H1 (cell line): ENCODE results near the gene TMEM181. TPM values are rescaled to one million over a fixed set of nuclear protein-coding genes. Genes with fewer than 3 reads are reported as not detected.

ENCODE experiments used
- CTCF ChIA-PET: fragments of 300-600 bp; sonication (Branson Sonifier 250); formaldehyde crosslinking; loops from one replicate; lab custom pipeline; 2021; ENCODE audit not compliant: partially characterized antibody; lab: Charles Lee
- POLR2A ChIA-PET: fragments of 300-600 bp; sonication (Branson Sonifier 250); formaldehyde crosslinking; loops from one replicate; lab custom pipeline; 2021; ENCODE audit warnings: inconsistent platforms; ENCODE audit not compliant: partially characterized antibody; lab: Charles Lee
- DNase-seq, 2 experiments: peaks; one replicate each; pipeline versions ENCODE4 v3.0.0 to v3.0.0-alpha.2; 2010 to 2022; ENCODE audit warnings: low spot score in 2 of 2, low read depth in 1 of 2, mixed read lengths in 1 of 2
- FAIRE-seq: peaks from 2 replicates; lab custom pipeline; 2011; peaks lifted over from hg19 to GRCh38; lab: Jason Lieb, UNC
- H2AFZ ChIP-seq: 2 replicates; pipeline ENCODE4 v1.8.1; 2012; ENCODE audit warnings: low read length, inconsistent platforms
- H2AK5ac ChIP-seq: 2 replicates; pipeline ENCODE4 v1.6.1; 2013; ENCODE audit warnings: low read depth, low read length
- H2BK120ac ChIP-seq: replicated peaks from 2 replicates; pipeline ENCODE3; 2013; ENCODE audit warnings: low read depth, low read length, inconsistent platforms
- H2BK12ac ChIP-seq: 2 replicates; pipeline ENCODE4 v1.6.1; 2013; ENCODE audit warnings: low read depth, low read length
- H2BK15ac ChIP-seq: 2 replicates; pipeline ENCODE4 v1.6.1; 2013; ENCODE audit warnings: low read length
- H2BK20ac ChIP-seq: 2 replicates; pipeline ENCODE4 v1.6.1; 2013; ENCODE audit warnings: low read length
- H2BK5ac ChIP-seq: 2 replicates; pipeline ENCODE4 v1.6.1; 2013; ENCODE audit warnings: low read depth, low read length
- H3K14ac ChIP-seq: 2 replicates; pipeline ENCODE4 v1.6.1; 2013; ENCODE audit warnings: inconsistent platforms; ENCODE audit not compliant: insufficient read length
- H3K18ac ChIP-seq: 2 replicates; pipeline ENCODE4 v1.6.1; 2013; ENCODE audit warnings: low read length; ENCODE audit errors: extremely low read depth
- H3K23ac ChIP-seq: 2 replicates; pipeline ENCODE4 v1.6.1; 2013; ENCODE audit warnings: inconsistent platforms; ENCODE audit not compliant: insufficient read length
- H3K23me2 ChIP-seq: 2 replicates; pipeline ENCODE4 v1.6.1; 2013; ENCODE audit warnings: low read depth, low read length
- H3K27ac ChIP-seq: 2 replicates; pipeline ENCODE4 v1.6.1; 2011; ENCODE audit warnings: low read depth, low read length, inconsistent platforms
- H3K27me3 ChIP-seq, 4 experiments: replicated peaks in 1 of 4; 1 replicate in 1 of 4; 2 replicates in 3 of 4; pipeline versions ENCODE4 v1.6.1 to v1.8.1; 2011 to 2013; ENCODE audit warnings: low read length in 3 of 4, mild to moderate bottlenecking in 3 of 4, inconsistent platforms in 2 of 4, mixed read lengths in 2 of 4, moderate library complexity in 1 of 4; ENCODE audit not compliant: control insufficient read depth in 3 of 4, insufficient read depth in 3 of 4; ENCODE audit errors: extremely low read depth in 1 of 4
- H3K36me3 ChIP-seq, 4 experiments: 2 replicates each; pipeline versions ENCODE4 v1.6.1 to v1.8.1; 2011 to 2013; ENCODE audit warnings: mild to moderate bottlenecking in 4 of 4, low read length in 3 of 4, moderate library complexity in 2 of 4, control low read depth in 1 of 4, inconsistent platforms in 1 of 4; ENCODE audit not compliant: insufficient read depth in 4 of 4, control insufficient read depth in 2 of 4
- H3K4ac ChIP-seq: replicated peaks from 2 replicates; pipeline ENCODE3; 2013; ENCODE audit warnings: low read length, low read depth, mixed read lengths, inconsistent platforms; ENCODE audit not compliant: insufficient read length
- H3K4me1 ChIP-seq, 4 experiments: replicated peaks in 1 of 4; 1 replicate in 1 of 4; 2 replicates in 3 of 4; pipeline versions ENCODE4 v1.6.1 to v1.8.1; 2011 to 2013; ENCODE audit warnings: low read length in 3 of 4, inconsistent platforms in 2 of 4, mixed read lengths in 1 of 4; ENCODE audit not compliant: insufficient read depth in 4 of 4, control insufficient read depth in 3 of 4
- H3K4me2 ChIP-seq, 2 experiments: 2 replicates each; pipeline versions ENCODE4 v1.6.1 to v1.8.1; 2011 to 2013; ENCODE audit warnings: low read depth in 2 of 2, low read length in 2 of 2, control low read depth in 1 of 2, inconsistent platforms in 1 of 2, mild to moderate bottlenecking in 1 of 2; ENCODE audit not compliant: insufficient read depth in 1 of 2
- H3K4me3 ChIP-seq, 4 experiments: fragments of 200-600, 300-600 bp in 1 of 4; sonication (generic), shearing (Covaris generic), sonication (Bioruptor Twin) in 1 of 4; 2 replicates each; pipeline versions ENCODE4 v1.5.1 to v1.8.1; 2011 to 2016; ENCODE audit warnings: low read length in 4 of 4, low read depth in 3 of 4, control low read depth in 2 of 4, inconsistent platforms in 2 of 4, mild to moderate bottlenecking in 2 of 4, mixed read lengths in 1 of 4, moderate library complexity in 1 of 4; ENCODE audit not compliant: insufficient read depth in 2 of 4; ENCODE audit errors: extremely low read depth in 1 of 4
- H3K56ac ChIP-seq: replicated peaks from 2 replicates; pipeline ENCODE3; 2013; ENCODE audit warnings: low read depth, mild to moderate bottlenecking, mixed read lengths, low read length, inconsistent platforms; ENCODE audit not compliant: insufficient read length
- H3K79me1 ChIP-seq: 2 replicates; pipeline ENCODE4 v1.6.1; 2013; ENCODE audit warnings: low read depth, low read length, control low read depth
- H3K79me2 ChIP-seq, 2 experiments: 2 replicates each; pipeline versions ENCODE4 v1.6.1 to v1.8.1; 2012 to 2013; ENCODE audit warnings: low read length in 2 of 2, mild to moderate bottlenecking in 2 of 2, inconsistent platforms in 1 of 2; ENCODE audit not compliant: insufficient read depth in 2 of 2, control insufficient read depth in 1 of 2
- H3K9ac ChIP-seq, 4 experiments: replicated peaks in 1 of 4; 1 replicate in 1 of 4; 2 replicates in 3 of 4; pipeline versions ENCODE4 v1.6.1 to v1.8.1; 2011 to 2013; ENCODE audit warnings: low read depth in 3 of 4, low read length in 3 of 4, control low read depth in 2 of 4, mild to moderate bottlenecking in 2 of 4, moderate library complexity in 2 of 4, inconsistent platforms in 1 of 4; ENCODE audit errors: extremely low read depth in 1 of 4
- H3K9me3 ChIP-seq, 2 experiments: 2 replicates each; pipeline versions ENCODE4 v1.6.1 to v1.8.1; 2012 to 2013; ENCODE audit warnings: mild to moderate bottlenecking in 2 of 2, moderate library complexity in 2 of 2, control low read depth in 1 of 2, inconsistent platforms in 1 of 2, low read depth in 1 of 2, low read length in 1 of 2, mixed read lengths in 1 of 2; ENCODE audit not compliant: insufficient read depth in 2 of 2
- H4K20me1 ChIP-seq, 2 experiments: replicated peaks in 1 of 2; 2 replicates each; pipeline versions ENCODE3 to v1.8.1; 2011 to 2013; ENCODE audit warnings: inconsistent platforms in 2 of 2, low read length in 2 of 2, mild to moderate bottlenecking in 1 of 2; ENCODE audit not compliant: insufficient read depth in 2 of 2, control insufficient read depth in 1 of 2
- H4K5ac ChIP-seq: 2 replicates; pipeline ENCODE4 v1.6.1; 2013; ENCODE audit warnings: low read length, low read depth, mixed read lengths, inconsistent platforms; ENCODE audit not compliant: insufficient read length
- H4K8ac ChIP-seq: 2 replicates; pipeline ENCODE4 v1.8.0; 2013; ENCODE audit warnings: mild to moderate bottlenecking, moderate library complexity, low read length, inconsistent platforms; ENCODE audit not compliant: insufficient read depth; ENCODE audit errors: extremely low read depth
- H4K91ac ChIP-seq: replicated peaks from 2 replicates; pipeline ENCODE3; 2013; ENCODE audit warnings: low read length, mixed read lengths, inconsistent platforms; ENCODE audit not compliant: insufficient read length
- ASH2L ChIP-seq: fragments of 200-600, 300-600 bp; sonication (generic); IDR thresholded peaks from one replicate; pipeline ENCODE4 v1.7.1; 2017; ENCODE audit warnings: low read length
- EP300 ChIP-seq, 2 experiments: IDR thresholded peaks; 1 replicate in 1 of 2; 2 replicates in 1 of 2; pipeline ENCODE4 v1.6.1; 2011 to 2012; ENCODE audit warnings: low read depth in 2 of 2, low read length in 2 of 2, mild to moderate bottlenecking in 2 of 2, borderline replicate concordance in 1 of 2, inconsistent platforms in 1 of 2, moderate library complexity in 1 of 2
- JUND ChIP-seq: IDR thresholded peaks from 2 replicates; pipeline ENCODE4 v1.6.1; 2011; ENCODE audit warnings: mild to moderate bottlenecking, improper control_type of control experiment, low read length
- KDM4A ChIP-seq: IDR thresholded peaks from one replicate; pipeline ENCODE4 v1.7.1; 2012; ENCODE audit warnings: low read depth, mild to moderate bottlenecking, moderate library complexity, low read length, inconsistent platforms; ENCODE audit not compliant: severe bottlenecking
- SIN3A ChIP-seq, 2 experiments: IDR thresholded peaks in 1 of 2; conservative IDR thresholded peaks in 1 of 2; 2 replicates each; pipeline ENCODE4 v1.6.1; 2011 to 2012; ENCODE audit warnings: low read length in 2 of 2, improper control_type of control experiment in 1 of 2, low read depth in 1 of 2, mild to moderate bottlenecking in 1 of 2
- SP4 ChIP-seq: IDR thresholded peaks from 2 replicates; pipeline ENCODE4 v1.6.1; 2012; ENCODE audit warnings: low read length, inconsistent platforms
- SRF ChIP-seq: IDR thresholded peaks from 2 replicates; pipeline ENCODE4 v1.6.1; 2011; ENCODE audit warnings: mild to moderate bottlenecking, low read depth, low read length, moderate library complexity
- WGBS, 2 experiments: shearing (Covaris generic) in 1 of 2; methylation state at CpG; one replicate each; pipeline versions ENCODE4 v1.1.6 to v1.1.7; 2013 to 2015; ENCODE audit warnings: low lambda C conversion rate in 2 of 2, mixed read lengths in 2 of 2, inconsistent platforms in 1 of 2, low coverage in 1 of 2, missing lambda C conversion rate in 1 of 2; ENCODE audit not compliant: insufficient replicate concordance in 2 of 2, insufficient coverage in 1 of 2, insufficient read length in 1 of 2; ENCODE audit errors: extremely low coverage in 1 of 2, missing lambda C conversion rate in 1 of 2; 5-methylcytosine and 5-hydroxymethylcytosine counted together
- polyA plus RNA-seq, 7 experiments: library from polyadenylated mRNA; depleted of rRNA in 3 of 7; stranded (reverse) in 5 of 7; unstranded in 2 of 7; fragments of >200 nt in 5 of 7; fragments of 200-250 nt in 2 of 7; gene quantifications; 1 replicate in 5 of 7; 2 replicates in 1 of 7; 4 replicates in 1 of 7; pipeline versions ENCODE4 v1.2.1 to v1.2.3, GENCODE V29; 2011 to 2013; ENCODE audit warnings: missing spikeins in 2 of 7, mixed read lengths in 2 of 7
- total RNA-seq: library from RNA; stranded (reverse); fragmentation: NEBNext Ultra II Directional; extraction: Animal tissue kit (Norgen Biotek cat#: 25700); gene quantifications from 2 replicates; pipeline ENCODE4 v1.2.1, GENCODE V29; 2021
- TF ChIP-seq, protein P1 (sequence below): IDR thresholded peaks from 2 replicates; pipeline ENCODE4 v1.6.1; 2011; ENCODE audit warnings: low read length, improper control_type of control experiment

TMEM181 gene
- total and polyA plus RNA-seq, 2 of the 8 experiments (the other 6 are each of a cell fraction or from before 2014, with no cell fraction given), result 8.6 to 19.0 TPM

DNA sequence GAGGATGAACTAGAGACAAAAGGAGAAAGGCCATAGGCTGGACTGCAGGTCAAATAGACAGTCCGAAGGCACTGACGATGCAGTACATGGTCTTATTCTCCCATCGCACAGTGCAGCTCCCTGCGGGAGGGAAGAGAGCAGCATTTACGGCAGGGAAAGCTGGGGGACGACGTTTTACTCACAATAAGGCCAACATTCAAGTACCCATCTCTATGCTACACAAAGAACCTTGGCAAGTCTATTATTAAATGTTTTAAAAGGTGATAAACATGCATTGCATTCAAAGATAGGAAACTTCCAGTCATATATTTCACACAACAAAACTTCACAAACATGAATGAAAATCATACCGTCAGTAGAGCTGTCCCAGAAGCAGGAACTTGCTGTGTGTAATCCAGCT lies 76.9 kb downstream of the TMEM181 start:
- CTCF ChIA-PET, result interaction anchor here (1.0 to 1.5 kb wide), 3 partner anchors 23 to 422 kb away, joined by 3 to 4 read pairs (median 3); no protein-coding TSS in a partner anchor
- H2BK5ac ChIP-seq, result no peak overlapping the region
- H4K5ac ChIP-seq, result no peak overlapping the region
- H3K4me3 ChIP-seq, result no peak overlapping the region
- H3K27ac ChIP-seq, result no peak overlapping the region
- H3K18ac ChIP-seq, result no peak overlapping the region
- TF ChIP-seq SRF (no peak), ASH2L (no peak), JUND (no peak), SP4 (no peak), SIN3A (conservative IDR thresholded peaks at IDR 0.05 in 1 of 2, IDR thresholded peaks at IDR 0.05 in 1 of 2; ENCODE audit: low read depth in 1 of 2, low read length in 2 of 2) (no peak), EP300 (IDR thresholded peaks at IDR 0.05; ENCODE audit: borderline replicate concordance in 1 of 2, low read depth in 2 of 2, low read length in 2 of 2) (no peak), KDM4A (no peak)
- TF ChIP-seq, protein P1, sequence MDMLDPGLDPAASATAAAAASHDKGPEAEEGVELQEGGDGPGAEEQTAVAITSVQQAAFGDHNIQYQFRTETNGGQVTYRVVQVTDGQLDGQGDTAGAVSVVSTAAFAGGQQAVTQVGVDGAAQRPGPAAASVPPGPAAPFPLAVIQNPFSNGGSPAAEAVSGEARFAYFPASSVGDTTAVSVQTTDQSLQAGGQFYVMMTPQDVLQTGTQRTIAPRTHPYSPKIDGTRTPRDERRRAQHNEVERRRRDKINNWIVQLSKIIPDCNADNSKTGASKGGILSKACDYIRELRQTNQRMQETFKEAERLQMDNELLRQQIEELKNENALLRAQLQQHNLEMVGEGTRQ, result no peak
- DNase-seq (no peak), FAIRE-seq (no peak)
- no peaks in the 10 kb centered on the region for H3K23me2 ChIP-seq
- no peak overlapping the region for H3K14ac ChIP-seq
- no peak overlapping the region for H3K23ac ChIP-seq
- no peak overlapping the region for H2BK20ac ChIP-seq
- no peaks in the 10 kb centered on the region for H3K9me3 ChIP-seq
- peaks cover 0 to 31% (median 12%) of the 10 kb centered on the region in 4 experiments; a peak in 6 of 8 replicates for H3K36me3 ChIP-seq
- no peak overlapping the region for H2AK5ac ChIP-seq
- H4K8ac ChIP-seq, result no peak overlapping the region; the same call in 1 of the 2 replicates
- H2AFZ ChIP-seq, result no peak overlapping the region
- POLR2A ChIA-PET, result interaction anchor here (1.2 to 1.4 kb wide), 4 partner anchors 10 to 148 kb away, joined by 3 read pairs; no protein-coding TSS in a partner anchor
- H2BK12ac ChIP-seq, result no peak overlapping the region
- H3K27me3 ChIP-seq, result no peaks in the 10 kb centered on the region
- H4K91ac ChIP-seq, result no peak overlapping the region
- no peak overlapping the region for H3K56ac ChIP-seq
- no peak overlapping the region for H2BK120ac ChIP-seq
- H4K20me1 ChIP-seq, result peaks cover 4 to 6% of the 10 kb centered on the region in 2 experiments
- WGBS, 2 experiments, result 89% methylated on average over 8 of the region's 8 CpGs; no CpG with 5 or more reads in 1 of the 2 experiments
- no peak overlapping the region for H3K9ac ChIP-seq
- no peaks in the 10 kb centered on the region for H3K4me1 ChIP-seq
- H3K79me1 ChIP-seq, result peaks cover 2% of the 10 kb centered on the region
- H3K79me2 ChIP-seq, result 0 out of 4 replicates have a peak, but pooled peaks cover 0 to 3% of the 10 kb centered on the region in 2 experiments
- no peak overlapping the region for H3K4me2 ChIP-seq
- no peak overlapping the region for H3K4ac ChIP-seq
- H2BK15ac ChIP-seq, result no peak overlapping the region
